GM21528 (cell line): ENCODE data around the gene ULK1.
"Not testable (repeated sequence)": the region's sequence is repeated elsewhere in the genome, so short reads cannot be mapped to it uniquely, and the experiment has no call there.

Experiments used
- ATAC-seq: cut with Tn5 transposase; IDR thresholded peaks from one replicate; pipeline ENCODE4 v1.9.1; 2021; ENCODE audit warnings: mild to moderate bottlenecking, moderate library complexity; ENCODE audit not compliant: unreplicated experiment, low FRiP score

Gene ULK1

GRCh38 chr12:131960590-131961325 is 66.3 kb downstream of the ULK1 start:
- ATAC-seq = not testable (repeated sequence)

GRCh38 chr12:131961328-131961727 is 66.9 kb downstream of the ULK1 start:
- not testable (repeated sequence) for ATAC-seq

GRCh38 chr12:131962069-131962468 is 67.6 kb downstream of the ULK1 start:
- no peak for ATAC-seq

GRCh38 chr12:131963381-131963780 is 69.0 kb downstream of the ULK1 start:
- no peak for ATAC-seq

GRCh38 chr12:131965073-131965472 is 70.7 kb downstream of the ULK1 start:
- no peak for ATAC-seq

- no peak for ATAC-seq
Measured at GRCh38 chr12:131971226-131971625, 76.8 kb downstream of the ULK1 start.
